ENCODE data around the gene ADCY2. TPM values are rescaled to one million over a fixed set of nuclear protein-coding genes. Genes with fewer than 3 reads are reported as not detected.

ADCY2 gene
- total RNA-seq, 1 experiment from 2014 or later = 0.34 TPM

GRCh38 chr5:7684826-7685225 is 288.9 kb downstream of the ADCY2 start:
- TF ChIP-seq CTCF (conservative IDR thresholded peaks at IDR 0.05; ENCODE audit: low read depth, low read length) = no peak
- intact Hi-C loops (cut with micrococcal nuclease; ENCODE audit: unreplicated experiment) = no loop called here
- no peak overlapping the region for H3K4me3 ChIP-seq (ENCODE audit: low read depth, low read length, poor library complexity, severe bottlenecking)
- no peak overlapping the region for H3K27ac ChIP-seq (ENCODE audit: low read depth, low read length, poor library complexity, severe bottlenecking)
- H3K27me3 ChIP-seq (replicated peaks; ENCODE audit: insufficient read depth, low read depth, low read length, poor library complexity) = no peaks in the 10 kb centered on the region
- no peaks in the 10 kb centered on the region for H3K36me3 ChIP-seq (ENCODE audit: insufficient read depth, low read length, poor library complexity, severe bottlenecking)
- no peaks in the 10 kb centered on the region for H3K9me3 ChIP-seq (ENCODE audit: low read depth, low read length, poor library complexity, severe bottlenecking)
- POLR2A ChIA-PET (ENCODE audit: low non-redundant PET) = no interaction called here
- no peaks in the 10 kb centered on the region for H3K4me1 ChIP-seq (ENCODE audit: insufficient read depth, low read length, poor library complexity, severe bottlenecking)
- no peak for DNase-seq (ENCODE audit: low spot score)
- no TSS peak for BruUV-seq (replicated peaks)
- CTCF ChIA-PET = no interaction called here

- Histone ChIP-seq H3K27me3 (replicated peaks; ENCODE audit: insufficient read depth, low read depth, low read length, poor library complexity) (no peaks in the 10 kb centered on the region), H3K9me3 (ENCODE audit: low read depth, low read length, poor library complexity, severe bottlenecking) (no peaks in the 10 kb centered on the region), H3K27ac (ENCODE audit: low read depth, low read length, poor library complexity, severe bottlenecking) (no peak overlapping the region), H3K4me1 (ENCODE audit: insufficient read depth, low read length, poor library complexity, severe bottlenecking) (no peaks in the 10 kb centered on the region), H3K36me3 (ENCODE audit: insufficient read depth, low read length, poor library complexity, severe bottlenecking) (no peaks in the 10 kb centered on the region), H3K4me3 (ENCODE audit: low read depth, low read length, poor library complexity, severe bottlenecking) (no peak overlapping the region)
- ChIA-PET POLR2A (ENCODE audit: low non-redundant PET) (no interaction called here), CTCF (no interaction called here)
- no TSS peak for BruUV-seq (replicated peaks)
- intact Hi-C loops (cut with micrococcal nuclease; ENCODE audit: unreplicated experiment) = no loop called here
- DNase-seq (ENCODE audit: low spot score) = no peak
- TF ChIP-seq EZH2 (IDR thresholded peaks at IDR 0.05; ENCODE audit: borderline replicate concordance, low read depth, low read length, poor library complexity, severe bottlenecking) (no peak), CTCF (conservative IDR thresholded peaks at IDR 0.05; ENCODE audit: low read depth, low read length) (no peak)
Observed at GRCh38 chr5:7686794-7687193, 290.9 kb downstream of the ADCY2 start.

GRCh38 chr5:7690557-7690956 is 294.6 kb downstream of the ADCY2 start:
- Histone ChIP-seq H3K27me3 (replicated peaks; ENCODE audit: insufficient read depth, low read depth, low read length, poor library complexity) (no peaks in the 10 kb centered on the region), H3K4me1 (ENCODE audit: insufficient read depth, low read length, poor library complexity, severe bottlenecking) (no peaks in the 10 kb centered on the region), H3K27ac (ENCODE audit: low read depth, low read length, poor library complexity, severe bottlenecking) (no peak overlapping the region), H3K9me3 (ENCODE audit: low read depth, low read length, poor library complexity, severe bottlenecking) (no peaks in the 10 kb centered on the region), H3K36me3 (ENCODE audit: insufficient read depth, low read length, poor library complexity, severe bottlenecking) (no peaks in the 10 kb centered on the region), H3K4me3 (ENCODE audit: low read depth, low read length, poor library complexity, severe bottlenecking) (no peak overlapping the region)
- BruUV-seq (replicated peaks) = no TSS peak
- TF ChIP-seq CTCF (conservative IDR thresholded peaks at IDR 0.05; ENCODE audit: low read depth, low read length) (no peak), EZH2 (IDR thresholded peaks at IDR 0.05; ENCODE audit: borderline replicate concordance, low read depth, low read length, poor library complexity, severe bottlenecking) (no peak)
- no peak for DNase-seq (ENCODE audit: low spot score)
- ChIA-PET POLR2A (ENCODE audit: low non-redundant PET) (no interaction called here), CTCF (no interaction called here)
- intact Hi-C loops (cut with micrococcal nuclease; ENCODE audit: unreplicated experiment) = no loop called here
